ENCODE results near the gene CIAO1.

DNA sequence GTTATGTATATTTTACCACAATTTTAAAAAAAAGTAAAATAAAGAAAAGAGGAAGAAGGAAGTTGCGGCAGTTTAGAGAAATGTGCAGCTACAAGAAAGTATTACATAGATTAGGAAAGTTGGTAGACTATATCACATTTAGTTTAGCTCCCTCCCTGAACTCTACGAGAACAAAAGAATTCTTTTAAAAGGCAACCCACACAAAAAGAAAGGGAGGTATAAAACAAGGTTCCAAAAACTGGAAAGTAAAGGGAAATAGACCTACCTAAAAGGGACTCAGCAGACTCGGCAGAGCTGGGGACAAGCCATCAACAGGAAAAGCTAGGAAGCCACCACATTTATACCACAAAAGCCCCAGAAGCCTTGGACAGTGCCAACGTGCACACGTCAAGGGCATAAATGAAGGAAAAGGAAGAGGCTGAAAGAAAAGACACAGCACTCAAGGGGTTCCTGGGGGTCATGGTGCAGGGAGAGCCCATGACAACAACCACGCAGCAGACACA lies 9.4 kb upstream of the CIAO1 start:
- TF ChIP-seq, protein P1, sequence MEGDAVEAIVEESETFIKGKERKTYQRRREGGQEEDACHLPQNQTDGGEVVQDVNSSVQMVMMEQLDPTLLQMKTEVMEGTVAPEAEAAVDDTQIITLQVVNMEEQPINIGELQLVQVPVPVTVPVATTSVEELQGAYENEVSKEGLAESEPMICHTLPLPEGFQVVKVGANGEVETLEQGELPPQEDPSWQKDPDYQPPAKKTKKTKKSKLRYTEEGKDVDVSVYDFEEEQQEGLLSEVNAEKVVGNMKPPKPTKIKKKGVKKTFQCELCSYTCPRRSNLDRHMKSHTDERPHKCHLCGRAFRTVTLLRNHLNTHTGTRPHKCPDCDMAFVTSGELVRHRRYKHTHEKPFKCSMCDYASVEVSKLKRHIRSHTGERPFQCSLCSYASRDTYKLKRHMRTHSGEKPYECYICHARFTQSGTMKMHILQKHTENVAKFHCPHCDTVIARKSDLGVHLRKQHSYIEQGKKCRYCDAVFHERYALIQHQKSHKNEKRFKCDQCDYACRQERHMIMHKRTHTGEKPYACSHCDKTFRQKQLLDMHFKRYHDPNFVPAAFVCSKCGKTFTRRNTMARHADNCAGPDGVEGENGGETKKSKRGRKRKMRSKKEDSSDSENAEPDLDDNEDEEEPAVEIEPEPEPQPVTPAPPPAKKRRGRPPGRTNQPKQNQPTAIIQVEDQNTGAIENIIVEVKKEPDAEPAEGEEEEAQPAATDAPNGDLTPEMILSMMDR (IDR thresholded peaks at IDR 0.05) = no peak
- no peak for TF ChIP-seq EP300 (IDR thresholded peaks at IDR 0.05)

Measured in upper lobe of left lung (tissue), 4 donors.